Gastroesophageal sphincter (tissue), 3 donors: ENCODE results near the gene FAM161B.

Experiments used
- CTCF ChIP-seq, 4 experiments: fragments of 200-600 bp in 2 of 4; fragments of 450-650 bp in 2 of 4; sonication (generic) in 1 of 4; IDR thresholded peaks; one replicate each; pipeline ENCODE4 v1.5.1; 2017 to 2019; ENCODE audit warnings: antibody characterized with exemption in 4 of 4, mild to moderate bottlenecking in 2 of 4, moderate library complexity in 2 of 4
- EP300 ChIP-seq: sonication (generic); formaldehyde crosslinking; IDR thresholded peaks from one replicate; pipeline ENCODE4 v1.6.1; 2017; ENCODE audit warnings: antibody characterized with exemption, mild to moderate bottlenecking
- POLR2A ChIP-seq, 2 donors: fragments of 450-650 bp; IDR thresholded peaks; one replicate each; pipeline ENCODE4 v1.6.1; 2017; ENCODE audit warnings: antibody characterized with exemption in 2 of 2, mild to moderate bottlenecking in 2 of 2, moderate library complexity in 1 of 2
- POLR2AphosphoS5 ChIP-seq: sonication (generic); formaldehyde crosslinking; IDR thresholded peaks from one replicate; pipeline ENCODE4 v1.6.1; 2017; ENCODE audit warnings: antibody characterized with exemption

GRCh38 chr14:73937012-73937411, 12.9 kb downstream of the FAM161B start:
- TF ChIP-seq CTCF (IDR thresholded peaks at IDR 0.05), result no peak
- TF ChIP-seq POLR2AphosphoS5, result no peak
- TF ChIP-seq POLR2A (IDR thresholded peaks at IDR 0.05), result no peak
- TF ChIP-seq EP300, result no peak
